ENCODE measurements around the gene NCKAP5. TPM values are rescaled to one million over a fixed set of nuclear protein-coding genes. Genes with fewer than 3 reads are reported as not detected.

Gene NCKAP5
- total and polyA plus RNA-seq, 7 experiments from 2014 or later: 0.12 TPM; not detected in 6

GRCh38 chr2:133123393-133123792, 444.9 kb downstream of the NCKAP5 start:
- Histone ChIP-seq H3K27ac (ENCODE audit: low read depth, low read length) (no peak overlapping the region), H3K27me3 (ENCODE audit: control insufficient read depth in 2 of 2, insufficient read depth in 2 of 2, low read length in 2 of 2) (no peaks in the 10 kb centered on the region), H3K9me3 (ENCODE audit: control insufficient read depth in 2 of 3, low read length in 3 of 3) (no peaks in the 10 kb centered on the region), H3K4me3 (ENCODE audit: low read length) (no peak overlapping the region), H3K4me1 (ENCODE audit: control insufficient read depth in 2 of 2, insufficient read depth in 2 of 2, low read length in 2 of 2) (no peaks in the 10 kb centered on the region), H3K36me3 (ENCODE audit: control insufficient read depth in 2 of 3, insufficient read depth in 3 of 3, low read length in 3 of 3) (no peaks in the 10 kb centered on the region)
- Mint-ChIP-seq H3K27me3 (no peaks in the 10 kb centered on the region), H3K4me3 (no peak overlapping the region), H3K9me3 (peaks cover 0 to 5% (median 0%) of the 10 kb centered on the region in 11 donors), H3K27ac (no peak overlapping the region), H3K36me3 (no peaks in the 10 kb centered on the region), H3K4me1 (no peaks in the 10 kb centered on the region)
- DNase-seq: no peak
- ChIA-PET CTCF (no interaction called here), POLR2A (no interaction called here)
- ATAC-seq: no peak
- intact Hi-C loops (cut with micrococcal nuclease): no loop called here

GRCh38 chr2:133122529-133122928, 445.7 kb downstream of the NCKAP5 start:
- Mint-ChIP-seq H3K4me3 (no peak overlapping the region), H3K9me3 (peaks cover 0 to 6% (median 0%) of the 10 kb centered on the region in 11 donors), H3K36me3 (no peaks in the 10 kb centered on the region), H3K27me3 (no peaks in the 10 kb centered on the region), H3K27ac (no peak overlapping the region), H3K4me1 (no peaks in the 10 kb centered on the region)
- Histone ChIP-seq H3K27ac (ENCODE audit: low read depth, low read length) (no peak overlapping the region), H3K36me3 (ENCODE audit: control insufficient read depth in 2 of 3, insufficient read depth in 3 of 3, low read length in 3 of 3) (no peaks in the 10 kb centered on the region), H3K4me1 (ENCODE audit: control insufficient read depth in 2 of 2, insufficient read depth in 2 of 2, low read length in 2 of 2) (no peaks in the 10 kb centered on the region), H3K4me3 (ENCODE audit: low read length) (no peak overlapping the region), H3K9me3 (ENCODE audit: control insufficient read depth in 2 of 3, low read length in 3 of 3) (no peaks in the 10 kb centered on the region), H3K27me3 (ENCODE audit: control insufficient read depth in 2 of 2, insufficient read depth in 2 of 2, low read length in 2 of 2) (no peaks in the 10 kb centered on the region)
- ChIA-PET POLR2A (no interaction called here), CTCF (no interaction called here)
- no peak for ATAC-seq
- no peak for DNase-seq
- intact Hi-C loops (cut with micrococcal nuclease): no loop called here

DNA sequence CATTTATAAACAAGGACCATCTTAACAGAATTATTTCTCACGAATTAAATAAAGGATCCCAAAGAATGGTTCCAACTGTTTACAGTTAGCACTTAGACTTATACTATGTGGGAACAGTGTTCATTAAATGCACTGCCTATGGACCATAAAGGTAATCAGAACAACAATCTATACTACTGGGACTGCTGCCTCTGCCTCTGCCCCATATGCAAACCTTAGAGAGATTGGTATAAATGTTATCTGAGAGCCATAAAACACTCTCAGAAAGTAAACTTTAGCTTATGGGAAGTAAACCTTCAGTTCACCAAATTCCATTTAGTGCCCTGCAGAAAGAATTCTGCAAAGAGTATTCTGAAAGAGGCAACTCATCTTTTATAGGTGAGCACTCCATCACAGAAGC, 448.0 kb downstream of the NCKAP5 start:
- H3K36me3 ChIP-seq (ENCODE audit: control insufficient read depth in 2 of 3, insufficient read depth in 3 of 3, low read length in 3 of 3): no peaks in the 10 kb centered on the region
- no peak overlapping the region for H3K4me3 ChIP-seq (ENCODE audit: low read length)
- intact Hi-C loops (cut with micrococcal nuclease): no loop called here
- ATAC-seq: no peak
- H3K27me3 ChIP-seq (ENCODE audit: control insufficient read depth in 2 of 2, insufficient read depth in 2 of 2, low read length in 2 of 2): no peaks in the 10 kb centered on the region
- Mint-ChIP-seq H3K36me3 (no peaks in the 10 kb centered on the region), H3K4me3 (no peak overlapping the region), H3K4me1 (no peaks in the 10 kb centered on the region), H3K27me3 (no peaks in the 10 kb centered on the region), H3K9me3 (peaks cover 0 to 11% (median 0%) of the 10 kb centered on the region in 11 donors), H3K27ac (no peak overlapping the region)
- ChIA-PET POLR2A (no interaction called here), CTCF (no interaction called here)
- no peak overlapping the region for H3K27ac ChIP-seq (ENCODE audit: low read depth, low read length)
- no peaks in the 10 kb centered on the region for H3K9me3 ChIP-seq (ENCODE audit: control insufficient read depth in 2 of 3, low read length in 3 of 3)
- no peaks in the 10 kb centered on the region for H3K4me1 ChIP-seq (ENCODE audit: control insufficient read depth in 2 of 2, insufficient read depth in 2 of 2, low read length in 2 of 2)
- no peak for DNase-seq

DNA sequence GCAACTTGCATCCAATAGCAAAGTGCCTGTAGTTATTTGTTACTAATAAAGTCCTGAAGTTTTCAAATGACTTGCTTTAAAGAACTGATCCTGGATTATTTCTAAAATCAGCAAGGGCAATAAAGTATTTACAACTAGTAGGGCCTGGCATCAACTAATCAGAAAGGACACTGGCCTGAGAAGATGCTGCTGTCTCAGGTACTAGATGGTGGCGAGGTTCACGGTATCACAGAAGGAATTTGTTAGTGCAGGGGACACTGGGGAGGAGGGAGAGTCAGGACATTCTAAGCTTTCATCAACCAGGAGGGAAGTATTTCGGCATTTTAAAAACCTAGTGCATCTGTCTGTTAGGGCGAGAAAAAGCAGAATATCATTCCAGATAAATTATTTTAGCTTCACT, 458.1 kb downstream of the NCKAP5 start:
- peaks cover 0 to 14% (median 1%) of the 10 kb centered on the region in 11 donors for H3K9me3 Mint-ChIP-seq
- no peaks in the 10 kb centered on the region for H3K36me3 Mint-ChIP-seq
- H3K27me3 ChIP-seq (ENCODE audit: control insufficient read depth in 2 of 2, insufficient read depth in 2 of 2, low read length in 2 of 2): no peaks in the 10 kb centered on the region
- H3K4me1 ChIP-seq (ENCODE audit: control insufficient read depth in 2 of 2, insufficient read depth in 2 of 2, low read length in 2 of 2): no peaks in the 10 kb centered on the region
- CTCF ChIA-PET: no interaction called here
- no peak overlapping the region for H3K4me3 Mint-ChIP-seq
- H3K4me1 Mint-ChIP-seq: no peaks in the 10 kb centered on the region
- POLR2A ChIA-PET: no interaction called here
- DNase-seq (no peak), ATAC-seq (no peak)
- H3K9me3 ChIP-seq (ENCODE audit: control insufficient read depth in 2 of 3, low read length in 3 of 3): no peaks in the 10 kb centered on the region
- no peaks in the 10 kb centered on the region for H3K36me3 ChIP-seq (ENCODE audit: control insufficient read depth in 2 of 3, insufficient read depth in 3 of 3, low read length in 3 of 3)
- no peaks in the 10 kb centered on the region for H3K27me3 Mint-ChIP-seq
- no peak overlapping the region for H3K27ac Mint-ChIP-seq
- no peak overlapping the region for H3K27ac ChIP-seq (ENCODE audit: low read depth, low read length)
- H3K4me3 ChIP-seq (ENCODE audit: low read length): no peak overlapping the region
- intact Hi-C loops (cut with micrococcal nuclease): no loop called here

- no peak overlapping the region for H3K27ac ChIP-seq (ENCODE audit: low read depth, low read length)
- Mint-ChIP-seq H3K4me1 (no peaks in the 10 kb centered on the region), H3K27me3 (no peaks in the 10 kb centered on the region), H3K4me3 (no peak overlapping the region), H3K36me3 (no peaks in the 10 kb centered on the region), H3K27ac (no peak overlapping the region), H3K9me3 (peaks cover 0 to 17% (median 1%) of the 10 kb centered on the region in 11 donors)
- no peaks in the 10 kb centered on the region for H3K36me3 ChIP-seq (ENCODE audit: control insufficient read depth in 2 of 3, insufficient read depth in 3 of 3, low read length in 3 of 3)
- no peaks in the 10 kb centered on the region for H3K4me1 ChIP-seq (ENCODE audit: control insufficient read depth in 2 of 2, insufficient read depth in 2 of 2, low read length in 2 of 2)
- H3K9me3 ChIP-seq (ENCODE audit: control insufficient read depth in 2 of 3, low read length in 3 of 3): no peaks in the 10 kb centered on the region
- no peaks in the 10 kb centered on the region for H3K27me3 ChIP-seq (ENCODE audit: control insufficient read depth in 2 of 2, insufficient read depth in 2 of 2, low read length in 2 of 2)
- POLR2A ChIA-PET: no interaction called here
- CTCF ChIA-PET: no interaction called here
- intact Hi-C loops (cut with micrococcal nuclease): no loop called here
- ATAC-seq: no peak
- no peak for DNase-seq
- no peak overlapping the region for H3K4me3 ChIP-seq (ENCODE audit: low read length)
These were observed 458.5 kb downstream of the NCKAP5 start for GRCh38 chr2:133109772-133110171.

GRCh38 chr2:133107058-133107815, 461.0 kb downstream of the NCKAP5 start:
- no peaks in the 10 kb centered on the region for H3K36me3 ChIP-seq (ENCODE audit: control insufficient read depth in 2 of 3, insufficient read depth in 3 of 3, low read length in 3 of 3)
- H3K9me3 ChIP-seq (ENCODE audit: control insufficient read depth in 2 of 3, low read length in 3 of 3): no peaks in the 10 kb centered on the region
- intact Hi-C loops (cut with micrococcal nuclease): no loop called here
- no peaks in the 10 kb centered on the region for H3K27me3 Mint-ChIP-seq
- no peak overlapping the region for H3K27ac ChIP-seq (ENCODE audit: low read depth, low read length)
- H3K4me1 Mint-ChIP-seq: no peaks in the 10 kb centered on the region
- H3K4me3 Mint-ChIP-seq: no peak overlapping the region
- H3K9me3 Mint-ChIP-seq: peaks cover 0 to 17% (median 3%) of the 10 kb centered on the region in 11 donors
- H3K4me1 ChIP-seq (ENCODE audit: control insufficient read depth in 2 of 2, insufficient read depth in 2 of 2, low read length in 2 of 2): no peaks in the 10 kb centered on the region
- no peak overlapping the region for H3K27ac Mint-ChIP-seq
- ChIA-PET CTCF (no interaction called here), POLR2A (no interaction called here)
- no peak overlapping the region for H3K4me3 ChIP-seq (ENCODE audit: low read length)
- no peaks in the 10 kb centered on the region for H3K27me3 ChIP-seq (ENCODE audit: control insufficient read depth in 2 of 2, insufficient read depth in 2 of 2, low read length in 2 of 2)
- no peaks in the 10 kb centered on the region for H3K36me3 Mint-ChIP-seq
- DNase-seq (no peak), ATAC-seq (no peak)

- ATAC-seq (no peak), DNase-seq (no peak)
- H3K4me3 Mint-ChIP-seq: no peak overlapping the region
- no peaks in the 10 kb centered on the region for H3K36me3 Mint-ChIP-seq
- CTCF ChIA-PET: no interaction called here
- no peak overlapping the region for H3K27ac ChIP-seq (ENCODE audit: low read depth, low read length)
- H3K27me3 ChIP-seq (ENCODE audit: control insufficient read depth in 2 of 2, insufficient read depth in 2 of 2, low read length in 2 of 2): no peaks in the 10 kb centered on the region
- no peaks in the 10 kb centered on the region for H3K36me3 ChIP-seq (ENCODE audit: control insufficient read depth in 2 of 3, insufficient read depth in 3 of 3, low read length in 3 of 3)
- peaks cover 0 to 22% (median 2%) of the 10 kb centered on the region in 11 donors for H3K9me3 Mint-ChIP-seq
- H3K27me3 Mint-ChIP-seq: no peaks in the 10 kb centered on the region
- POLR2A ChIA-PET: no interaction called here
- no peak overlapping the region for H3K27ac Mint-ChIP-seq
- H3K4me3 ChIP-seq (ENCODE audit: low read length): no peak overlapping the region
- no peaks in the 10 kb centered on the region for H3K4me1 Mint-ChIP-seq
- no peaks in the 10 kb centered on the region for H3K4me1 ChIP-seq (ENCODE audit: control insufficient read depth in 2 of 2, insufficient read depth in 2 of 2, low read length in 2 of 2)
- H3K9me3 ChIP-seq (ENCODE audit: control insufficient read depth in 2 of 3, low read length in 3 of 3): no peaks in the 10 kb centered on the region
- intact Hi-C loops (cut with micrococcal nuclease): no loop called here
These were observed 463.4 kb downstream of the NCKAP5 start for GRCh38 chr2:133104871-133105270.

All from naive thymus-derived CD4-positive, alpha-beta T cell (primary cell).